DMS79 (cell line): ENCODE results near the gene SLC9A9.

Experiments
- DNase-seq: peaks from one replicate; lab custom pipeline; 2025; lab: John Stamatoyannopoulos, UW

Gene SLC9A9

GRCh38 chr3:143358155-143358792 is 490.0 kb downstream of the SLC9A9 start:
- no peak for DNase-seq

GRCh38 chr3:143357700-143358099 is 490.6 kb downstream of the SLC9A9 start:
- no peak for DNase-seq

GRCh38 chr3:143356839-143357238 is 491.4 kb downstream of the SLC9A9 start:
- no peak for DNase-seq

GRCh38 chr3:143354342-143354741 is 493.9 kb downstream of the SLC9A9 start:
- DNase-seq: no peak

- DNase-seq: no peak
Measured at GRCh38 chr3:143352850-143353550, 495.3 kb downstream of the SLC9A9 start.

- no peak for DNase-seq
Measured at GRCh38 chr3:143351895-143352608, 496.2 kb downstream of the SLC9A9 start.

GRCh38 chr3:143351354-143351753 is 496.9 kb downstream of the SLC9A9 start:
- no peak for DNase-seq

GRCh38 chr3:143349455-143349854 is 498.8 kb downstream of the SLC9A9 start:
- no peak for DNase-seq

- no peak for DNase-seq
Measured at GRCh38 chr3:143348486-143349327, 499.6 kb downstream of the SLC9A9 start.

GRCh38 chr3:143344516-143345165 is 503.6 kb downstream of the SLC9A9 start:
- DNase-seq: no peak

GRCh38 chr3:143343944-143344343 is 504.3 kb downstream of the SLC9A9 start:
- no peak for DNase-seq

- DNase-seq: no peak
Measured at GRCh38 chr3:143343031-143343430, 505.2 kb downstream of the SLC9A9 start.

- no peak for DNase-seq
Measured at GRCh38 chr3:143339451-143339850, 508.8 kb downstream of the SLC9A9 start.

- no peak for DNase-seq
Measured at GRCh38 chr3:143337387-143337786, 510.9 kb downstream of the SLC9A9 start.

GRCh38 chr3:143334231-143334630 is 514.0 kb downstream of the SLC9A9 start:
- DNase-seq: no peak

- no peak for DNase-seq
Measured at GRCh38 chr3:143333367-143333766, 514.9 kb downstream of the SLC9A9 start.

GRCh38 chr3:143332026-143332425 is 516.2 kb downstream of the SLC9A9 start:
- no peak for DNase-seq

- no peak for DNase-seq
Measured at GRCh38 chr3:143331350-143331749, 516.9 kb downstream of the SLC9A9 start.

GRCh38 chr3:143330296-143330868 is 517.9 kb downstream of the SLC9A9 start:
- DNase-seq: no peak

- no peak for DNase-seq
Measured at GRCh38 chr3:143329567-143330211, 518.6 kb downstream of the SLC9A9 start.

- no peak for DNase-seq
Measured at GRCh38 chr3:143328451-143328850, 519.8 kb downstream of the SLC9A9 start.
